Measurements from ENCODE around the gene NCAM2.

NCAM2 gene

GRCh38 chr21:21204366-21204996 lies 206.3 kb downstream of the NCAM2 start (continued):
- no peak for TF ChIP-seq ZNF391 (tag by site-specific recombination; IDR thresholded peaks at IDR 0.05; ENCODE audit: borderline replicate concordance, low read depth)
- TF ChIP-seq ZNF423 (tag by site-specific recombination; IDR thresholded peaks at IDR 0.05): no peak
- no peak for TF ChIP-seq ZNF701 (tag by site-specific recombination; IDR thresholded peaks at IDR 0.05)
- no peak for TF ChIP-seq KLF10 (tag by site-specific recombination; IDR thresholded peaks at IDR 0.05)
- no peak for TF ChIP-seq ZBTB26 (tag by site-specific recombination; optimal IDR thresholded peaks at IDR 0.05)

DNA sequence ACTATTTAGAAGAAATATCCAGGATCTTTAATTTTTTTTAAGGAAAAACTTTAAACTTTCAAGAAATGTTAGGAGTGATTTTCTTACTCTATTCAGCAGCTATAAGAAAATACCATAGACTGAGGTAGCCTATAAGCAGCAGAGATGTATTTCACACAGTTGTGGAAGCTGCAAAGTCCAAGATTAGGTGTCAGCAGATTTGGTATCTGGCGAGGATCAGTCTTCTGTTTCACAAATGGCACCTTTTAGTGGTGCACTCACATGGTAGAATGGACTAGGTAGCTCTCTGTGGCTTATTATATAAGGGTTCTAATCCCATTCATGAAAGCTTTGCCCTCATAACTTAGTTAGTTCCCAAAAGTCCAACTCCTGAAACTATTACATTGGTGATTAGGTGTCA lies 207.4 kb downstream of the NCAM2 start:
- no peaks in the 10 kb centered on the region for H3K9me3 ChIP-seq (ENCODE audit: control insufficient read depth, insufficient read depth, low read depth, low read length)
- no peaks in the 10 kb centered on the region for H3K36me3 ChIP-seq (ENCODE audit: control insufficient read depth in 2 of 2, insufficient read depth in 1 of 2, low read length in 2 of 2)
- H3K4me3 ChIP-seq (ENCODE audit: low read depth, low read length): no peak overlapping the region
- no peak overlapping the region for H3K27ac ChIP-seq (ENCODE audit: extremely low read depth, low read depth, low read length)
- CTCF ChIA-PET: no interaction called here
- POLR2A ChIA-PET: no interaction called here
- H3K4me1 ChIP-seq (ENCODE audit: control insufficient read depth, insufficient read depth, low read length): no peaks in the 10 kb centered on the region
- TF ChIP-seq ZNF18 (tag by site-specific recombination; IDR thresholded peaks at IDR 0.05): no peak
- TF ChIP-seq, protein P1, sequence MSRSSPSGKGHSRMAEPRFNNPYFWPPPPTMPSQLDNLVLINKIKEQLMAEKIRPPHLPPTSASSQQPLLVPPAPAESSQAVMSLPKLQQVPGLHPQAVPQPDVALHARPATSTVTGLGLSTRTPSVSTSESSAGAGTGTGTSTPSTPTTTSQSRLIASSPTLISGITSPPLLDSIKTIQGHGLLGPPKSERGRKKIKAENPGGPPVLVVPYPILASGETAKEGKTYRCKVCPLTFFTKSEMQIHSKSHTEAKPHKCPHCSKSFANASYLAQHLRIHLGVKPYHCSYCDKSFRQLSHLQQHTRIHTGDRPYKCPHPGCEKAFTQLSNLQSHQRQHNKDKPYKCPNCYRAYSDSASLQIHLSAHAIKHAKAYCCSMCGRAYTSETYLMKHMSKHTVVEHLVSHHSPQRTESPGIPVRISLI (tag by site-specific recombination; IDR thresholded peaks at IDR 0.05): no peak
- TF ChIP-seq ZBTB10 (tag by site-specific recombination; IDR thresholded peaks at IDR 0.05): no peak
- TF ChIP-seq ZNF37A (tag by site-specific recombination; IDR thresholded peaks at IDR 0.05): no peak
- TF ChIP-seq ZNF548 (tag by site-specific recombination; IDR thresholded peaks at IDR 0.05): no peak
- TF ChIP-seq YY1 (tag by site-specific recombination; IDR thresholded peaks at IDR 0.05): no peak
- TF ChIP-seq ZNF350 (tag by site-specific recombination; IDR thresholded peaks at IDR 0.05): no peak
- no peak for TF ChIP-seq KLF1 (tag by site-specific recombination; IDR thresholded peaks at IDR 0.05)
- no peak for TF ChIP-seq GFI1B (tag by site-specific recombination; IDR thresholded peaks at IDR 0.05)
- no peak for TF ChIP-seq BCL11A (tag by site-specific recombination; IDR thresholded peaks at IDR 0.05; ENCODE audit: low read depth)
- no peak for TF ChIP-seq ZBTB48 (tag by site-specific recombination; IDR thresholded peaks at IDR 0.05)
- TF ChIP-seq ZNF391 (tag by site-specific recombination; IDR thresholded peaks at IDR 0.05; ENCODE audit: borderline replicate concordance, low read depth): no peak
- TF ChIP-seq ZNF645 (tag by site-specific recombination; IDR thresholded peaks at IDR 0.05): no peak
- TF ChIP-seq, protein P2, sequence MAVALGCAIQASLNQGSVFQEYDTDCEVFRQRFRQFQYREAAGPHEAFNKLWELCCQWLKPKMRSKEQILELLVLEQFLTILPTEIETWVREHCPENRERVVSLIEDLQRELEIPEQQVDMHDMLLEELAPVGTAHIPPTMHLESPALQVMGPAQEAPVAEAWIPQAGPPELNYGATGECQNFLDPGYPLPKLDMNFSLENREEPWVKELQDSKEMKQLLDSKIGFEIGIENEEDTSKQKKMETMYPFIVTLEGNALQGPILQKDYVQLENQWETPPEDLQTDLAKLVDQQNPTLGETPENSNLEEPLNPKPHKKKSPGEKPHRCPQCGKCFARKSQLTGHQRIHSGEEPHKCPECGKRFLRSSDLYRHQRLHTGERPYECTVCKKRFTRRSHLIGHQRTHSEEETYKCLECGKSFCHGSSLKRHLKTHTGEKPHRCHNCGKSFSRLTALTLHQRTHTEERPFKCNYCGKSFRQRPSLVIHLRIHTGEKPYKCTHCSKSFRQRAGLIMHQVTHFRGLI (tag by site-specific recombination; IDR thresholded peaks at IDR 0.05): no peak
- TF ChIP-seq ZNF112 (tag by site-specific recombination; IDR thresholded peaks at IDR 0.05): no peak
- no peak for TF ChIP-seq ZNF555 (tag by site-specific recombination; conservative IDR thresholded peaks at IDR 0.05)
- no peak for TF ChIP-seq EGR2 (tag by site-specific recombination; IDR thresholded peaks at IDR 0.05; ENCODE audit: low read depth)
